Measurements from ENCODE around the gene GBF1. TPM values are rescaled to one million over a fixed set of nuclear protein-coding genes. Genes with fewer than 3 reads are reported as not detected.
"Not testable (repeated sequence)": the region's sequence is repeated elsewhere in the genome, so short reads cannot be mapped to it uniquely, and the experiment has no call there.

GBF1 gene
- 12.6 TPM for polyA plus RNA-seq

DNA sequence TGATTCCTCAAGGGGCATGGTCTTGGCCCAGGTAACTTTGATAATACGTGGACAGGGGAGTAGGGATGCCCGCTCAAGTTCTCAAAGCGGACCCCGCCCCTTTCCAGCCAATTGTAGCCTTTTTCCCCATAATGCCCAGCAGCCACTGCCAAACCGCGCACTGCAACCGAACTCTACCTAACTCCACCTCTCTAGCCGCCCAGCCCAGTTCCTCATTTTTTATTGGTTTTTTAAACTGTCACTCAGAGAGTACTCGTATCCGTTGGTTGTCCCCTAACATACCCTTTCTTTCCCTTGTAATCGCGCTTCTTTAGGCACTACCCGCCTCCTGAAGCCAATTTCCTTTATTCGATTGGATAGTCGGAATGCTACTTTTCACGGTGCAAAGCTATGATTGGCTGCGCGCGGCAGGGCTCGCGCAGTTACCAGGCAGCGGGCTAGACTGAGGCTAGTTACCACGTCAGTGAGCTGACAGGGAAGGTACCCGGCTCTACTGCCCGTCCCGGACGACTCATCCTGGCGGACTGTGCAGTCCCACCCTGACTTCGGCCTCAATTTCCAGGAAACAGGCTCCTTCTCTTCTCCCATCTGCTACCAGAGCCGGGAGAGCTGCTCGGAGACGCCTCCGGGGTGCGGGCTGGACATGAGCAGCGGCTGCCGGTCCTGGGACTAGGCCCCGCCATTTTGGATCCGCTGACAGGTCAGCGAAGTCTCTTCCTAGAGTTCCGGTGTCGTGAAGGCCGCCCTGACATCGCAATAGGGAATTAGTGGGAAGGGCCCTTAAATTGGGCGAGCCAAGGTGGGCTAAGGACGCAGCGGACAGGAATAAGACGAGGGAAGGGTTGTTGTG lies at the start of gene GBF1:
Gene GBF1, plus strand, starts transcription at position 451 of the 850 bp plus-strand sequence. CDS start 13,407 bp downstream, outside the sequence.
- peaks cover 28 to 48% (median 31%) of the 10 kb centered on the region in 3 donors for H3K4me1 Mint-ChIP-seq
- H3K27ac Mint-ChIP-seq: peak within 1 kb of the TSS; percentile 48 to 95 (median 94)
- peaks cover 19% of the 10 kb centered on the region for H3K27me3 Mint-ChIP-seq
- peak within 1 kb of the TSS; percentile 90 to 99 (median 97) for H3K4me3 Mint-ChIP-seq
- H3K36me3 Mint-ChIP-seq: no peaks in the 10 kb centered on the region
- H3K9me3 Mint-ChIP-seq: no peaks in the 10 kb centered on the region

DNA sequence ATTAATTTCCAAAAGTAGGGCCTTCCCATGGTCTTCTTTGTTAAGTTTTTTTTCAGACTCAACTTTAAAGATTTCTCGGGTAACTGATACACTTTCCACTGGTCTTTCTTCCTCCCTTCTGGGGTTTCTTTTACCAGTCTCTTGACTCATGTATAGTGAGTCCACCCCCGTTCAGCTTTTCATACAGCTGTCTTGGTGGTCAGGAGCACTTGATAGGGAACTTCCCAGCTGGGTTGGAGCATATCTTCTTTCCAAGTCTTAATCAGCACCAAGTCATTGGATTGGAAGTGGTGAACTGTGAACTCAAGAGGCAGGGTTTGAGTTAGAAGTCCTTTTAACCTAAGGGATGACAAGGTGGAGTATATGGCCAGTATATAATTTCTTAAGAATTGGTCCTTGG lies 48.4 kb upstream of the GBF1 start:
- peaks cover 5% of the 10 kb centered on the region for H3K36me3 Mint-ChIP-seq
- H3K27ac Mint-ChIP-seq: no peak overlapping the region
- H3K4me3 Mint-ChIP-seq: no peak overlapping the region
- H3K4me1 Mint-ChIP-seq: no peaks in the 10 kb centered on the region
- peaks cover 3% of the 10 kb centered on the region for H3K27me3 Mint-ChIP-seq
- peaks cover 2 to 4% (median 2%) of the 10 kb centered on the region in 3 donors for H3K9me3 Mint-ChIP-seq

- peaks cover 0 to 2% (median 0%) of the 10 kb centered on the region in 3 donors for H3K9me3 Mint-ChIP-seq
- H3K4me3 Mint-ChIP-seq: no peak overlapping the region
- peaks cover 6% of the 10 kb centered on the region for H3K27me3 Mint-ChIP-seq
- peaks cover 5% of the 10 kb centered on the region for H3K36me3 Mint-ChIP-seq
- H3K27ac Mint-ChIP-seq: no peak overlapping the region
- peaks cover 3 to 7% (median 3%) of the 10 kb centered on the region in 3 donors for H3K4me1 Mint-ChIP-seq
Measured at GRCh38 chr10:102198027-102198426, 47.3 kb upstream of the GBF1 start.

DNA sequence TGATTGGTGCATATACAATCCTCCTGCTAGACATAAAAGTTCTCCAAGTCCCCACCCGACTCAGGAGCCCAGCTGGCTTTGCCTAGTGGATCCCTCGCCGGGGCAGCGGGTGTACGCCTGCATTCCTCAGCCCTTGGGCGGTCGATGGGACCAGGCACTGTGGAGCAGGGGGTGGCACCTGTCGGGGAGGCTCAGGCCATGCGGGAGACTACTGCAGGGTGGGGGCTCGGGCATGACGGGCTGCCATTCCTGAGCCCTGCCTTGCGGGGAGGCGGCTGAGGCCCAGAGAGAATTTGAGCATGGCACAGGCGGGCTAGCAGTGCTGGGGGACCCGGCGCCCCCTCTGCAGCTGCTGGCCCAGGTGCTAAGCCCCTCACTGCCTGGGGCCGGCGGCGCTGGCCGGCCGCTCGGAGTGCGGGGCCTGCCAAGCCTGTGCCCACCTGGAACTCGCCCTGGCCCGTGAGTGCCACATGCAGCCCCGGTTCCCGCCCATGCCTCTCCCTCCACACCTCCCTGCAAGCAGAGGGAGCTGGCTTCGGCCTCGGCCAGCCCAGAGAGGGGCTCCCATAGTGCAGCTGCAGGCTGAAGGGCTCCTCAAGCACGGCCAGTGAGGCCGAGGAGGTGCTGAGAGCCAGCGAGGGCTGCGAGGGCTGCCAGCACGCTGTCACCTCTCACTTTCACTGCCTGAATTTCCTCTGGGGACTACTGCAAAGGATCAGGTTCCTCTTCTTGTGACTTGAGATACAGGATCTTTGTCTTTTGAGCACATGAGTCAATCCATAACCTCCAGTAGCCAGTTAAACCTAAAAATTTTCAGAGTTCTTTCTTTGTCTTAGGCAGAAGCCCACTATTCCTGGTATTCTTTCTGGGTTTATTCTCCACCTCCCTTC lies 44.3 kb upstream of the GBF1 start:
- peaks cover 0 to 4% (median 0%) of the 10 kb centered on the region in 3 donors for H3K9me3 Mint-ChIP-seq

GRCh38 chr10:102202386-102202785 lies 42.9 kb upstream of the GBF1 start:
- H3K4me1 Mint-ChIP-seq: peaks cover 3 to 7% (median 3%) of the 10 kb centered on the region in 3 donors
- H3K4me3 Mint-ChIP-seq: peak overlapping the region in 2 of 4 donors; percentile 24 to 36
- peaks cover 8% of the 10 kb centered on the region for H3K27me3 Mint-ChIP-seq
- peaks cover 7% of the 10 kb centered on the region for H3K36me3 Mint-ChIP-seq
- H3K27ac Mint-ChIP-seq: no peak overlapping the region
- H3K9me3 Mint-ChIP-seq: peaks cover 0 to 4% (median 0%) of the 10 kb centered on the region in 3 donors

More for the DNA sequence above, 44.3 kb upstream of the GBF1 start:
- Mint-ChIP-seq H3K36me3 (peaks cover 7% of the 10 kb centered on the region), H3K27ac (no peak overlapping the region), H3K27me3 (peaks cover 8% of the 10 kb centered on the region), H3K4me1 (peaks cover 3 to 7% (median 3%) of the 10 kb centered on the region in 3 donors), H3K4me3 (no peak overlapping the region)

DNA sequence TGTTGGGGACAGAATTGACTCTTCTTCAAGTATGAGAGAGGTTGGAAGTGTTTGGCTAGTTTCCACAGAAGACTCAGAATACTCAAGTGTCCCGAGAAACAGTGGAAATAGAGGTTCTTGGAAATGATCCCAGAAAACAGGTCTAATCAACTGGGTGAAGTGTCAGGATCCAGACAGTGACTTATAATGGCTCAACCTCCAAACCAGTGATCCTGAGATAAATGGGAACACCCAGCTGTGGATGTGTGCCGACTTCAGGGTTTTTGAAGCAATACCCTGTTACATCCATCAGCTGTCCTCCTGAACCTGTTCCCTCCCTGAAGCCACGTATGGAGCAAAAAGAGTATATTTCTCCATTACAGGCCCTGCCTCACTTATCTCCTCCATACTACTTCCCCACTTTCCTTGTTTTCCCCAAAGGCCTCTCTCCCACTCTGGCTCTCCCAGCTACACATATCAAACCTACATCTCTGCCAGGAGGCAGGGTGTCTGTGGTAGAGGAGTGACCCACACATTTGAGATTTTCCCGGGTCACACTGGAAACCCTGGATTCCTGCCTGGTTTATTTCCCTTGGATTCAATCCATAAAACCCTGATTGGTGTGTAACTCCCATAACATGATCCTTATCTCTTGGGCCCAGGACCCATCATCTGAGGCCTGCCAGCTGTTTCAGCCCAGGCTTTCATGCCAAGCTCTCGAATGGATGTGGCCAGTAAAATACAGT lies 36.9 kb upstream of the GBF1 start:
- Mint-ChIP-seq H3K36me3 (peaks cover 8% of the 10 kb centered on the region), H3K4me3 (no peak overlapping the region), H3K27me3 (peaks cover 14% of the 10 kb centered on the region), H3K4me1 (peaks cover 2 to 4% (median 3%) of the 10 kb centered on the region in 3 donors), H3K9me3 (peaks cover 0 to 4% (median 0%) of the 10 kb centered on the region in 3 donors), H3K27ac (no peak overlapping the region)

- no peak overlapping the region for H3K27ac Mint-ChIP-seq
- peaks cover 6 to 9% (median 7%) of the 10 kb centered on the region in 3 donors for H3K4me1 Mint-ChIP-seq
- H3K9me3 Mint-ChIP-seq: peaks cover 0 to 4% (median 2%) of the 10 kb centered on the region in 3 donors
- H3K27me3 Mint-ChIP-seq: peaks cover 12% of the 10 kb centered on the region
- peaks cover 5% of the 10 kb centered on the region for H3K36me3 Mint-ChIP-seq
- no peak overlapping the region for H3K4me3 Mint-ChIP-seq
Measured at GRCh38 chr10:102211615-102212299, 33.6 kb upstream of the GBF1 start.

- H3K9me3 Mint-ChIP-seq, H3K4me1 Mint-ChIP-seq, H3K27ac Mint-ChIP-seq, H3K36me3 Mint-ChIP-seq: not testable (repeated sequence)
- Mint-ChIP-seq H3K4me3 (peak overlapping the region in 2 of 4 donors; percentile 4 to 18), H3K27me3 (peaks cover 11% of the 10 kb centered on the region)
Measured at GRCh38 chr10:102213599-102213998, 31.7 kb upstream of the GBF1 start.

DNA sequence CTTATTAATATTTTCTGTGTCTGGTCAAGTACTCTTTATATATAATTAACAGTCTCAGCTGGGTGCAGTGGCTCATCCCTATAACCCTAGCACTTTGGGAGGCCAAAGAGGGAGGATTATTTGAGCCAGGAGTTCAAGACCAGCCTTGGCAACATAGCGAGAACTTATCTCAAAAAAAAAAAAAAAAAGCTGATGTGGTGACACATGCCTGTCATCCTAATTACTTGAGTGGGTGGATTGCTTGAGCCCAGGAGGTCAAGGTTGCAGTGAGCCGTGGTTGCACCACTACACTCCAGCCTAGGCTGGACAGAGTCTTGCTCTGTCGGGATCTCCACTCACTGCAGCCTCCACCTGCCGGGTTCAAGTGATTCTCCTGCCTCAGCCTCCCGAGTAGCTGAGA lies 26.0 kb upstream of the GBF1 start:
- H3K4me1 Mint-ChIP-seq: peaks cover 0 to 2% (median 1%) of the 10 kb centered on the region in 3 donors
- H3K9me3 Mint-ChIP-seq: peaks cover 0 to under 1% (median under 1%) of the 10 kb centered on the region in 3 donors
- no peak overlapping the region for H3K27ac Mint-ChIP-seq
- no peak overlapping the region for H3K4me3 Mint-ChIP-seq
- peaks cover 16% of the 10 kb centered on the region for H3K27me3 Mint-ChIP-seq
- H3K36me3 Mint-ChIP-seq: peaks cover under 1% of the 10 kb centered on the region

- Mint-ChIP-seq H3K27ac (no peak overlapping the region), H3K9me3 (no peaks in the 10 kb centered on the region), H3K27me3 (peaks cover 20% of the 10 kb centered on the region), H3K4me1 (peaks cover 0 to 3% (median 0%) of the 10 kb centered on the region in 3 donors), H3K36me3 (no peaks in the 10 kb centered on the region), H3K4me3 (no peak overlapping the region)
Measured at GRCh38 chr10:102220612-102221011, 24.7 kb upstream of the GBF1 start.

- Mint-ChIP-seq H3K27ac (no peak overlapping the region), H3K4me3 (no peak overlapping the region), H3K9me3 (no peaks in the 10 kb centered on the region), H3K36me3 (no peaks in the 10 kb centered on the region), H3K4me1 (peaks cover 5 to 10% (median 7%) of the 10 kb centered on the region in 3 donors), H3K27me3 (peaks cover 32% of the 10 kb centered on the region)
Measured at GRCh38 chr10:102222797-102223196, 22.5 kb upstream of the GBF1 start.

- H3K4me1 Mint-ChIP-seq: peaks cover 8 to 13% (median 13%) of the 10 kb centered on the region in 3 donors
- H3K36me3 Mint-ChIP-seq: no peaks in the 10 kb centered on the region
- H3K27me3 Mint-ChIP-seq: peaks cover 54% of the 10 kb centered on the region
- peak within 1 kb of the TSS; percentile 61 to 92 (median 84) for H3K4me3 Mint-ChIP-seq
- no peaks in the 10 kb centered on the region for H3K9me3 Mint-ChIP-seq
- H3K27ac Mint-ChIP-seq: peak within 1 kb of the TSS in 2 of 3 donors; percentile 26 to 73
Measured at GRCh38 chr10:102225646-102226541, 19.4 kb upstream of the GBF1 start, which contains the start of gene ELOVL3. Gene ELOVL3 (plus strand): TSS chr10:102226299. CDS start chr10:102226549, 250 bp downstream.

- H3K27me3 Mint-ChIP-seq: peaks cover 50% of the 10 kb centered on the region
- H3K36me3 Mint-ChIP-seq: no peaks in the 10 kb centered on the region
- H3K27ac Mint-ChIP-seq: no peak overlapping the region
Measured at GRCh38 chr10:102226542-102226870, 18.8 kb upstream of the GBF1 start.

More at GRCh38 chr10:102226542-102226870, 18.8 kb upstream of the GBF1 start:
- Mint-ChIP-seq H3K4me1 (peaks cover 8 to 13% (median 13%) of the 10 kb centered on the region in 3 donors), H3K9me3 (no peaks in the 10 kb centered on the region), H3K4me3 (peak overlapping the region; percentile 61 to 92 (median 84))

Measured in IgD-negative memory B cell (primary cell).